ENCODE measurements around the gene KEAP1. TPM values are rescaled to one million over a fixed set of nuclear protein-coding genes. Genes with fewer than 3 reads are reported as not detected.
A peak's percentile ranks its signal among the peaks of the same experiment; 100 is the strongest.
"Not testable (repeated sequence)": the region's sequence is repeated elsewhere in the genome, so short reads cannot be mapped to it uniquely, and the experiment has no call there.

KEAP1 gene
- 10 to 100 TPM; 57.9 to 73.5 (median 65.2) TPM for polyA plus RNA-seq (ENCODE audit: insufficient read length in 10 of 10)
- long read RNA-seq, donor 1, transcript KEAP1-202 (6 exons, 2,648 nt): minor isoform, 6 of 46 reads
- long read RNA-seq, donor 1, transcript KEAP1-205 (2 exons, 451 nt): major isoform, 11 of 46 reads
- long read RNA-seq, donor 1, partial matches to known transcripts: 29 of 46 reads
- long read RNA-seq, donor 1, other reads (novel, unspliced or antisense): 0 of 46 reads
- long read RNA-seq, donor 2, transcript KEAP1-205 (2 exons, 451 nt): major isoform, 13 of 44 reads
- long read RNA-seq, donor 2, transcript KEAP1-202 (6 exons, 2,648 nt): minor isoform, 8 of 44 reads
- long read RNA-seq, donor 2, partial matches to known transcripts: 22 of 44 reads
- long read RNA-seq, donor 2, other reads (novel, unspliced or antisense): 0 of 44 reads
- long read RNA-seq, donor 3: 0 reads
- long read RNA-seq, donor 4, transcript KEAP1-205 (2 exons, 451 nt): major isoform, 15 of 27 reads
- long read RNA-seq, donor 4, transcript KEAP1-202 (6 exons, 2,648 nt): minor isoform, 10 of 27 reads
- long read RNA-seq, donor 4, partial matches to known transcripts: 0 of 27 reads
- long read RNA-seq, donor 4, other reads (novel, unspliced or antisense): 0 of 27 reads
- long read RNA-seq, donor 5, transcript KEAP1-205 (2 exons, 451 nt): major isoform, 6 of 44 reads
- long read RNA-seq, donor 5, partial matches to known transcripts: 33 of 44 reads
- long read RNA-seq, donor 5, other reads (novel, unspliced or antisense): 0 of 44 reads
- long read RNA-seq, donor 6, transcript KEAP1-205 (2 exons, 451 nt): major isoform, 16 of 41 reads
- long read RNA-seq, donor 6, transcript KEAP1-202 (6 exons, 2,648 nt): minor isoform, 11 of 41 reads
- long read RNA-seq, donor 6, transcript KEAP1-201 (6 exons, 2,955 nt): minor isoform, 7 of 41 reads
- long read RNA-seq, donor 6, partial matches to known transcripts: 7 of 41 reads
- long read RNA-seq, donor 6, other reads (novel, unspliced or antisense): 0 of 41 reads
- long read RNA-seq, donor 7, transcript KEAP1-205 (2 exons, 451 nt): major isoform, 20 of 30 reads
- long read RNA-seq, donor 7, partial matches to known transcripts: 5 of 30 reads
- long read RNA-seq, donor 7, other reads (novel, unspliced or antisense): 0 of 30 reads
- long read RNA-seq, donor 8, transcript KEAP1-205 (2 exons, 451 nt): major isoform, 6 of 15 reads
- long read RNA-seq, donor 8, partial matches to known transcripts: 5 of 15 reads
- long read RNA-seq, donor 8, other reads (novel, unspliced or antisense): 0 of 15 reads
- long read RNA-seq, donor 9, partial matches to known transcripts: 0 of 2 reads
- long read RNA-seq, donor 9, other reads (novel, unspliced or antisense): 0 of 2 reads

DNA sequence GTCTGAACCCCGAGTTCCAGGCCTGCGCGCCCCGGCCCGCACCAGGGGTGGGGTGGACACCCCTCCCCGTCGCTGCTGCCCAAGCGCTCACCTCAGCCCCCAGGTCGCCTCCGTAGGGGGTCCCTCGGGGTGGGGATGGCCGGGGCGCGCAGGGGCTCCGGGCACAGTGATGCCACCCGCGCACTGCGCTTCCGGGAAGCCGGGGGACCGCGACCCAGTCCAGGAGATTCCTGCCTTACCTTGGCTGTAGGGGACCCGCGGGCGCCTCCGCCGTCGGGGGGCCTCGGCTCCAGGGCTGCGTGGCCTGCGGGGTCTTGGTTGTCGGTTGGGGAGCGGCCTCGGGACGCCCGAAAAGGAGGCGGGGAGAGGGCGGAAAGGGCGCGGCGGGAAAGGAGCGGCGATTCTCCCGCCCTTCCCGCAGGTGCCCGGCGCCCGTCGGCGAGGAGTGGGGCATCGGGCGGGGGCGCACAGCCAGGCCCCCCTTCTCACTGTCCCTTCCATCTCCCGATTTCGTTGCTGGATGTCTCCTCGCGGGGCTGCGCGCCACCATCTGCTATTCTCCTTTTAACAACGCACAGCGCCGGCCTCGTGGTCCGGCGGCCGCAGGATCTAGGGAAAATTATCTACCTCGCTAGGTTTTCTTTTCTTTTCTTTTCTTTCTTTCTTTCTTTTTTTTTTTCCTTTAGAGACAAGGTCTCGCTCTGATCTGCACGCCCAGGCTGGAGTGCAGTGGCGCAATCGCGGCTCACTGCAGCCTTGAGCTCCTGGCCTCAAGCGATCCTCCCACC lies at the start of gene KEAP1:
Gene KEAP1, minus strand, starts transcription at position 355 of the 788 bp plus-strand sequence. CDS start 3,323 bp downstream, outside the sequence.
- DNase-seq: peak; percentile 30 to 90 (median 64)

DNA sequence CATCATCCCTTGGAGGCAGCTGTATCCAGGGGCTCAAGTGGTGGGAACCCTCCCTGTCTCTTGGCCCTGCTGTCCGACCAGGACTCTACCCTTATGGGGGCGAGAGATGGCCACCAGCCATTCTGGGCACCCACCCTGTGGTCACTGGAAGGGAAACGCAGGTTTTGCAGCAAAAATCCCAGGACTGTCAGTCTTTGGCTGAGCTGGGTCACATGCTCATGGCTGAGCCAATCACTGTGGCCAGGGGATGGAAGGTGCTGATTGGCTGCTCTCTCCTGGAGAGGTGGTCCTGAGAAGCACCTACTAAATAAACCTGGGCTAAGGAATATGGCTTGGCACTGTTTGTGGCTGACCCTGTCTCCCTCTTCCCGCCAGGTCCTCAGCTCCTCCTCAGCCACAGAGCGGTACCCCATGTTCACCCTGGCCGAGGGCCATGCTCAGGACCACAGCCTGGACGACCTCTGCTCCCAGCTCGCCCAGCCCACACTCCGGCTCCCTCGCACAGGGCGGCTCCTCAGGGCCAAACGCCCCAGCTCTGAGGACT lies 49.4 kb upstream of the KEAP1 start:
- DNase-seq: no peak

DNA sequence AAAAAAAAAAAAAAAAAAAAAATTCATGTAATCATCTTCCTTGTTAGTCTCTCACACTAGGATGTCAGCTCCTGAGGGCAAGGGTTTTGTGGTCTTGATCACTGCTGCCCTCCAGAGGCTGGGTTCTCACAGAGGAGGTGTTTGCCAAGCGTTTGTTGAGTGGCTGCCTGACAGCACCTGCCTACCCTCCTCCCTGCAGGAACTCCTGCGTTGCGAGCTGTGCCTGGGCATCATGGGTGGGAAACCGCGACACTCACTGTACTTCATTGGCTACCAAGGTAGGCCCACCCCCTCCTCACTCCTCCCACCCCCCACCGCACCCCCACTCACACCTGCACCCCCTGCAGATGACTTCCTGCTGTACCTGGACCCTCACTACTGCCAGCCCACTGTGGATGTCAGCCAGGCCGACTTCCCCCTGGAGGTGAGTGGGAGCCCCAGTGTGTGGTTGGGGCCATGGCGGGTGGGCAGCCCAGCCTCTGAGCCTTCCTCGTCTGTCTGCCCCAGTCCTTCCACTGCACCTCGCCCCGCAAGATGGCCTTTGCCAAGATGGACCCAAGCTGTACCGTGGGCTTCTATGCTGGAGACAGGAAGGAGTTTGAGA lies 48.6 kb upstream of the KEAP1 start:
- DNase-seq: no peak

DNA sequence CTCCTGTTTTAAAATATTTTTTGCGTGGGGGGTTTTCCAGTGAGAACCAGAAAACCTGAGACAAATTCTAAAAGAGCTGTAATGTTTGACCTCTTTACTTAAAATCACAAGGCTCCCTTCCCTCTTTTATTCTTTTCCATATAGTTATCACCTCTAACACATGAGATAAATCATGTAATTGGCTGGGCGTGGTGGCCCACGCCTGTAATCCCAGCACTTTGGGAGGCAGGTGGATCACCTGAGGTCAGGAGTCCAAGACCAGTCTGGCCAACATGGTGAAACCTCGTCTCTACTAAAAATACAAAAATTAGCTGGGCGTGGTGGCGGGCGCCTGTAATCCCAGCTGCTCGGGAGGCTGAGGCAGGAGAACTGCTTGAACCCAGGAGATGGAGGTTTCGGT lies 47.9 kb upstream of the KEAP1 start:
- not testable (repeated sequence) for DNase-seq

DNA sequence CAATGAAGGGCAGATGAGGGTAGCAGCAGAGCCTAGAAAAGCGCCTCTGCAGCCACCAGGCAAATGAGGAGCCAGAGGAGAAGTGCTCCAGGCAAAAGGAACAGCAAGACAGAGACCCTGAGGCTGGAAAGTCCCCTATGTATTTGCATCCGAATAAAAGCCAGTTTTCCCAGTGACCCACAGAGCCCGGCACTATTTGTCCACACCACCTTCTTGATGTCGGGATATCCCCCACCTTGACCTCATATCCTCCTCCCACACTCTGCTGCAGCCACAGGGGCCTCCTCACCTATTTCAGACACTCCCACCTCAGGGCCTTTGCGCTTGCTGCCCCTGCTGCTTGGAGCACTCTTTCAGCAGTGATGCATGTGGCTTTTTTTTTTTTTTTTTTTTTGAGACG lies 47.2 kb upstream of the KEAP1 start:
- DNase-seq: no peak

DNA sequence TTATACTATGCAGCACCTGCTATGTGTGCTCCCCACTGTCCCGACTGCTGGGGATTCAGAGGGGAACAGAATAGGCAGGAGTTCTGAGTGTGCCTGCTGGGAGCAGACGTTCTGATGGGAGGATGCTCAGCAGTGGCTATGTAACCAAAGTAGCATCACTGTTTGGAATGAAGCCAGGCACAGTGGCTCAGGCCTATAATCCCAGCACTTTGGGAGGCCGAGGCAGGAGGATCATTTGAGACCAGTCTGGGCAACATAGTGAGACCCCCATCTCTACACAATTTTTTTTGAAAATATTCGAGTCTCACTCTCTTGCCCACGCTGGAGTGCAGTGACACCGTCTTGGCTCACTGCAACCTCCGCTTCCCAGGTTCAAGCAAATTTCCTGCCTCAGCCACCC lies 46.6 kb upstream of the KEAP1 start:
- no peak for DNase-seq

DNA sequence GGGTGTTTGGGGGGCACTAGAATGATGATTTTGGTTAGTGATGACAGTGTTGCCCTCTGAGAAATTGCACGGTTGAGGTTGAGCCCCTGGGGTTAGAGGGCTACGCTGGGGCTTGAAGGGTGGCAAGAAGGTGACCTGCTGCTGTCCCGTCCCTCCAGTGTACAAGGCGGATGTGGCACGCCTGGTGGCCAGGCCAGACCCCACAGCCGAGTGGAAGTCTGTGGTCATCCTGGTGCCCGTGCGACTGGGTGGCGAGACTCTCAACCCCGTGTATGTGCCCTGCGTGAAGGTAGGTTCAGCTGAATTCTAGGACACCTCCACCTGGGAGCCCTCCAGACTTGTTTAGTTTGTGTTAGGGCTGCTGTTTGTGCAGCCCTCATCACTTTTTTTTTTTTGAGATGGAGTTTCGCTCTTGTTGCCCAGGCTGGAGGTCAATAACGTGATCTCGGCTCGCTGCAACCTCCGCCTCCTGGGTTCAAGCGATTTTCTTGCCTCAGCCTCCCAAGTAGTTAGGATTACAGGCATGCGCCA lies 45.7 kb upstream of the KEAP1 start:
- no peak for DNase-seq

DNA sequence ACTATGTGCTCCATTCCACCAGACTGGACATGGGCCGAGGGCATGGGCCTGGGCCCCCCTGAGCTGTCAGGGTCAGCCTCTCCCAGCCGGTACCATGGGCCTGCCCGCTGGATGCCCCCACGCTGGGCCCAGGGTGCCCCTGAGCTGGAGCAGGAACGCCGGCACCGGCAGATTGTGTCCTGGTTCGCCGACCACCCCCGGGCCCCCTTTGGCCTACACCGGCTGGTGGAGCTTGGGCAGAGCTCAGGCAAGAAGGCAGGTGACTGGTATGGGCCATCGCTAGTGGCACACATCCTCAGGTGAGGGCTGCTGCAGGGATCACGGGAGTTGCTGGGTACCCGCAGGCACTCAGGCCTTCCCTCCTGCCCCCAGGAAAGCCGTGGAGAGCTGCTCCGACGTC lies 43.7 kb upstream of the KEAP1 start:
- DNase-seq: no peak

DNA sequence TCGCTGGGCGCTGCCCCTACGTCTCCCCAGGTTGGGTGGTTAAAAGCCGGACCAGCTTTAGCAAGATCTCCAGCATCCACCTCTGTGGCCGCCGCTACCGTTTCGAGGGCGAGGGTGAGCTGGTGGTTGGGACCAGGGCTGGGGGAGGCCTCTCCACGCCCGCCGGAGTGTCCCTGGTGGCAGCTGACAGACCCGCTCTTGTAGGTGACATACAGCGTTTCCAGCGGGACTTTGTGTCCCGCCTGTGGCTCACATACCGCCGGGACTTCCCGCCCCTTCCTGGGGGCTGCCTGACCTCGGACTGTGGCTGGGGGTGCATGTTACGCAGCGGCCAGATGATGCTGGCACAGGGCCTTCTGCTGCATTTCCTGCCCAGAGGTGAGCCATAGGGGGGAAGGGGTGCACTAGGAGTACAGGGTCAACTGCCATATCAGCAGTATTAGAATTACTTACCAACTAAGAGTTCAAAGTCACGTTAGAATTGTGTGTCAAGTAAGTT lies 41.6 kb upstream of the KEAP1 start:
- no peak for DNase-seq

DNA sequence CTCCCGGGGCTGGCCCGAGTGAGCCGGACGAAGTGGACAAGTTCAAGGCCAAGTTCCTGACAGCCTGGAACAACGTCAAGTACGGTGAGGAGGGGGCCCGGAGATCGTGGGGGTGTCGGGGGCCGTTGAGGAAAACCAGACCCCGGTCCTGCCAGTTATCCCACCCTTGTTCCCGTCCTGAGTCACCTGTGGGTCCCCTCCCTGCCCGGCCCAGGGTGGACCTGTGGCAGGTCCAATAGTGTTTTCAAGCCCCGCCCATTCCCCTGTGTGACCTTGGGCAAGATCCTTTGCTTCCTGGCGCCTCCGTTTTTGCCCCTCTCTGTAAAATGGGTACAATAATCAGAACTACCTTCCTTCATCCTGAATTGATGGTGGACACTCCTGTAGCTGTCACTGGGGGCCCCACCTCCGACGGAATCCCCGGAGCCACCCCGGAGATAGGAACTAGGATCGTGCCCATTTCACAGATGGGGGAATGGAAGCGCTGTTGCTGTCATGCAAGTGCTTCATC lies 41.1 kb upstream of the KEAP1 start:
- peak in 1 of 3 donors; percentile 36 for DNase-seq

DNA sequence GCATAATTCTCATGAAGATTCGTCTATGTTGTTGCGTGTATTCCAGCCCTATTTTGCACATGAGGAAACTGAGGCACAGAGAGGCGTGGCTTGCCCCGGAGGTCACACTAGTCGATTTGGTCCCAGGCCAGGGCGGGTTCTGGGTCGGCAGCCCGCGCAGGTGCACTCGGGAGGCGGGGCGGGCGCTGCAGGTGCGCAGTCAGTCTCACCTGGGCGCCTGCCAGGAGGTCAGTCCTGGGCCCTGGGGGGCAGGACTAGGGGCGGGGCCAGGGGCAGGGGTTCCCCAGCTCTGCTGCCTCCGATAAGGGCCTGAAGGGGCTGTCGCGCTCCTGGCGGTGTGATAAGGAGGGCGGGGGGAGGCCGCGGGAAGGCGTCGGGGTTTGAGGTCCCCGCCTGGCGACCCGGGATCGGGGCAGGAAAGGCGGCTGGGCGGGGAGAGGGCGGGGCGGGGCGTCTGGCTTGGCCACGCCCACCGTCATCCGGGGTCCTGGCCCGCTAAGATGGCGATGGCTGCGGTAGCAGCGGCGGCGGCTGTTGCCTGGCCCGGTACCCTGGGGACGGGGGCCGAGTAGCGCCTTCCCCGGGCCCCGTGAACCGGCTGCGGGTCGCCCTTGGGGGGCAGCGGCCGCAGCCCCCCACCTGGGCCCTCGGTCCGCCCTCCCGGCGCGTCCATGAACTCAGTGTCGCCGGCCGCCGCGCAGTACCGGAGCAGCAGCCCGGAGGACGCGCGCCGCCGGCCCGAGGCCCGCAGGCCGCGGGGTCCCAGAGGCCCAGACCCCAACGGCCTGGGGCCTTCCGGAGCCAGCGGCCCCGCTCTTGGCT lies 40.5 kb upstream of the KEAP1 start, which contains the start of gene ATG4D:
Gene ATG4D, plus strand, starts transcription at position 485 of the 822 bp plus-strand sequence. Its CDS starts 187 bp downstream, at position 672.
- peak; percentile 60 to 90 (median 75) for DNase-seq

DNA sequence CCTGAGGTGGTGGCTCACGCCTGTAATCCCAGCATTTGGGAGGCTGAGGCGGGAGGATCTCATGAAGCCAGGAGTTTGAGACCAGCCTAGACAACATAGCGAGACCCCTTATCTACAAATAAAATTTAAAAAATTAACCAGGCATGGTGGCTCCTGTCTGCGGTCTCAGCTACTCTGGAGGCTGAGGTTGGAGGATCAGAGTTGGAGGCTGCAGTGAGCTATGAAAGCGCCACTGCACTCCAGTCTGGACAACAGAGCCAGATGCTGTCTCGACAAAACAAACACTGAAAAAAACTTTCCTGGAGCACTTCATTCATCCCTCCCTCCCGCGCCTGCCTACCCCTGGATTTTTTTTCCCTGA lies 39.9 kb upstream of the KEAP1 start:
- no peak for DNase-seq

DNA sequence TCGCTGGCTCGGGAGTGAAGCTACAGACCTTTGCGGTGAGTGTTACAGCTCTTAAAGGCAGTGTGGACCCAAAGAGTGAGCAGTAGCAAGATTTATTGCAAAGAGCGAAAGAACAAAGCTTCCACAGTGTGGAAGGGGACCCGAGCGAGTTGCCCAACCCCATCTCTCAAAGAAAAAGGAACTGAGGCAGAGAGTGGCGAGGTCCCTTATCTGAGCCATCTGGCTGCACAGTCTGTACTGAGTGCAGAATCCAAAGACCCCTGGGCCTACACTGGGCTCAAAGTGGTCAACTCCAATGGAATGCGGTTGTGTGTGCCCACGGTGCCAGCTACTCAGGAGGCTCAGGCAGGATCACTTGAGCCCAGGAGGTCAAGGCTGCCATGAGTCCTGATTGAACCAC lies 35.9 kb upstream of the KEAP1 start:
- not testable (repeated sequence) for DNase-seq

DNA sequence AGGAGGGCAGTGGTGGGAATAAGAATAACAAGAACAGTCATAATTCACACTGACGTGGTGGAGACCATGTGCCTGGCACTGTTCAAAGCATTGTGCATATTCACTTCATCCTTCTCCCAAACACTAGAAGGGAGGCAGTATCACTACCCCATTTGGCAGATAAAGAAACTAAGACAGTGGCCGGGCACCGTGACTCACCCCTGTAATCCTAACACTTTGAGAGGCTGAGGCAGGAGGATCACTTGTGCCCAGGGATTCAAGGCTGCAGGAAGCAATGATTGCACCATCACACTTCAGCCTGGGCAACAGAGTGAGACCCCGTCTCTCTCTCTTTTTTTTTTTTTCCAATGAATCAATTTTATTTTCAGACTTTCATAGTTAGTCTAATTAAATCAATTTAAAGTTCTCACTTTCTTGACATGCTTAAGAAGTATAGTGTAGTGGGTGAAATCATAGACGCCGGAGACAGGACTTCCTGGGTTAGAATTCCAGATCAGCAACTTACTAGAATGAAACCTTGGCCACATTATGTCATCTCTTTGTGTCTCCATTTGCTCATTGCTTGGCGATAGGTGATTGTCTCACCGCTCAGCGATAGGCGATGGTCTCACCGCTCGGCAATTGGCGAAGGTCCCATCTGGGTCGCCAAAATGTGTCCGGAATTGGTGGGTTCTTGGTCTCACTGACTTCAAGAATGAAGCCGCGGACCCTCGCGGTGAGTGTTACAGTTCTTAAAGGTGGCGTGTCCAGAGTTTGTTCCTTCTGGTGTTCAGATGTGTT lies 35.2 kb upstream of the KEAP1 start:
- DNase-seq: no peak

DNA sequence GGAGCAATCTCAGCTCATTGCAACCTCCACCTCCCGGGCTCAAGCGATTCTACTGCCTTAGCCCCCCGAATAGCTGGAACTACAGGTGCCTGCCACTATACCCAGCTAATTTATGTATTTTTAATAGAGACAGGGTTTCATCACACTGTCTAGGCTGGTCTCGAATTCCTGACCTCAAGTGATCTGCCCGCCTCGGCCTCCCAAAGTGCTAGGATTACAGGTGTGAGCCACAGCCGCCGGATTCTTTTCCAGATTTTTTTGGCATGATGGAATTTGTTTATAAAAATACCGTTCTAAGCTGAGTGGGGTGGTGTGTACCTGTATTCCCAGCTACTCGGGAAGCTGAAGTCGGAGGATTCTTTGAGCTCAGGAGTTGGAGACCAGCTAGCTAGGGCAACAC lies 34.5 kb upstream of the KEAP1 start:
- DNase-seq: no peak

DNA sequence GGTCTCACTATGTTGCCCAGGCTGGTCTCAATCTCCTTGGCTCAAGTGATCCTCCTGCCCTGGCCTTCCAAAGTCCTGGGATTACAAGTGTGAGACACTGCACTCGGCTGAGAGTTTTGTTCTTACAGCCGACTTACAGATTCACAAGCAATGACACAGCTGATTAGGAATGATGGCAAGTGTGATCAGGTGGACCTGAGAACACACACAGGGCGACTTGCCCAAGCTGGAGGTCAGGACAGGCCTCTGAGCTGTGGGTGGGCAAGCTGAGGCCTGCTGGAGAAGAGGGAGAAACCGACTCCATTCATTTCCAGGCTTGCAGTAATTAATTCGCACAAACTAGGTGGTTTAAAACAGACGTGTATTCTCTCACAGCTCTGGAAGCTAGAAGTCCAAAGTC lies 32.5 kb upstream of the KEAP1 start:
- no peak for DNase-seq

DNA sequence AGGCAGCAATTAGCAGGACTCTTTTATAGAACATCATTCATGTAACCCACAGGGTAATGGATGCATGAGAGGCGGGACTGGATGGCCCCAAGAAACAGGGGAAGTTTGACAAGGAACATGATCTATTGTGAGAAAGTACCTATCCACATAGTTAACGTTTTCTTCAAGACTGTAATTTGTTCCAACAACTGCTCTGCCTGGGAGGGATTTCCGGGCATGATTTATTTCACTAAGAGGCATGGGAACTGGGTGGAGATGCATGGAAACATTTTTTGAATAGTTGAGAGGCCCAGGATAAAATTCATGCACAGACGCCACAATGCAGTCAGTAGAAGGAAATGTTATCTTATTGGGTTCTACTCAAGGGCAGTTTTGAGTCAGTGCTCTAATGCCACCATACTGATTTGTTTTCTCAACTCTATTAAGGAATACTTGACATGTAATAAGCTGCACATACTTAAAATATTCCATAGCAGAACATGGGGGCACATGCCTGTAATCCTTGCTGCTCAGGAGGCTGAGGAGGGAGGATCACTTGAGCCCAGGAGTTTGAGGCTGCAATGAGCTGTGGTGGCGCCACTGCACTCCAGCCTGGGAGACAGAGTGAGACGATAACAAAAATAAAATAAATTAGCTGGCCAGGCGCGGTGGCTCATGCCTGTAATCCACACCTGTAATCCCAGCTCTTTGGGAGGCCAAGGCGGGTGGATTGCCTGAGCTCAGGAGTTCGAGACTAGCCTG lies 30.7 kb upstream of the KEAP1 start:
- peak in 1 of 3 donors; percentile 70 for DNase-seq

Data from muscle of back (tissue), 13 donors.